PFSK-1 (cell line): Measurements from ENCODE around the gene GPHA2.

Experiments used
- FOXP2 ChIP-seq: optimal IDR thresholded peaks from 2 replicates; pipeline ENCODE3; 2011; ENCODE audit warnings: borderline replicate concordance, control low read depth, inconsistent platforms; ENCODE audit not compliant: insufficient read depth; ENCODE audit errors: extremely low read length, extremely low read depth
- POLR2AphosphoS5 ChIP-seq: IDR thresholded peaks from 2 replicates; pipeline ENCODE4 v1.6.1; 2012; ENCODE audit warnings: low read depth, mild to moderate bottlenecking, control low read depth, low read length, moderate library complexity
- REST ChIP-seq, 2 experiments: IDR thresholded peaks; 2 replicates each; pipeline versions ENCODE4 v1.6.1 to v1.8.0; 2011 to 2012; ENCODE audit warnings: low read depth in 2 of 2, low read length in 2 of 2, control low read depth in 1 of 2, inconsistent platforms in 1 of 2, mild to moderate bottlenecking in 1 of 2, moderate library complexity in 1 of 2; ENCODE audit not compliant: insufficient read depth in 1 of 2
- SIN3A ChIP-seq: IDR thresholded peaks from 2 replicates; pipeline ENCODE4 v1.6.1; 2012; ENCODE audit warnings: mild to moderate bottlenecking, low read length, moderate library complexity, borderline replicate concordance; ENCODE audit not compliant: insufficient read depth
- TAF1 ChIP-seq: IDR thresholded peaks from 2 replicates; pipeline ENCODE4 v1.6.1; 2012; ENCODE audit warnings: low read length, control low read depth, borderline replicate concordance; ENCODE audit not compliant: insufficient read depth

GRCh38 chr11:64916040-64916774 is 19.5 kb downstream of the GPHA2 start:
- TF ChIP-seq REST (IDR thresholded peaks at IDR 0.05; ENCODE audit: insufficient read depth in 1 of 2, low read depth in 2 of 2, low read length in 2 of 2) (no peak), TAF1 (no peak), POLR2AphosphoS5 (no peak), SIN3A (peak; percentile 96; the same call in 1 of the 2 replicates), FOXP2 (peak; percentile 100)
